ENCODE data around the gene ANKS3. TPM values are rescaled to one million over a fixed set of nuclear protein-coding genes. Genes with fewer than 3 reads are reported as not detected.
A peak's percentile ranks its signal among the peaks of the same experiment; 100 is the strongest.

The ANKS3 gene
- total RNA-seq, 1 donor from 2014 or later: 32.0 TPM

DNA sequence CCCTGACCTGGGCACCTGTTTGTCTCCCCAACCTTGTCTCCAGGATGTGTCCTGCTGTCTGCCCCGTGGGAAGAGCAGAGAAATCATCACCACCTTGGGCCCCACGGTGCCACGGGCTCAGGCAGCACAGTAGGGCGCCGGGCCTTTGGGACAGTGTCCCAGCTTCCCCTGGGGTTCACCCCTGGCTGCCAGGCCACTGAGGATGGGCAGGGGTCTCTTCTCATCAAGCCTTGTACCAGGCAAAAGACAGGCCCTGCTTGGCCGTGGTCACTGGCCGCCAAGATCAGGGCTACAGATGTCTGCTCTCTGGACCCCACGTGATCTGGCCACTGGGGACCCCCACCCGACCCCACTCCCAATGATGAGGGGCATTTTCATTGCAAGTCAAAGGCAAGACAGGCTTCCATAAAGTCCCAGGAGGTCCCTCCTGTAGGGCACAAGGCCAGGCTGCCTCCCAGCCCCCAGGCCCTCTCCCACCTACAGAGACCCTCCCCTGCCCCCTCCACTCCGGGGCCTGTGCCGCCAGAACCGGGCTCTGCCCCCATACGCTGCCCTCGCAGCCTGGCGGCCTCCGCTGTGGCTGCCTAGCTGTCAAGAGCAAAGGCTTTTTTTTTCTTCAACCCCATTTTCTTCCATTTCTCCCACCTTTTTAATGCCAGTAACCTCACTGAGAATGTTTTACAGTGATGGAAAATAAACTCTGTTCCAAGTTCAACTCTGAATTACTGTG lies 14.8 kb upstream of the ANKS3 start:
- no peaks in the 10 kb centered on the region for H3K9me3 Mint-ChIP-seq
- TF ChIP-seq, protein P1, sequence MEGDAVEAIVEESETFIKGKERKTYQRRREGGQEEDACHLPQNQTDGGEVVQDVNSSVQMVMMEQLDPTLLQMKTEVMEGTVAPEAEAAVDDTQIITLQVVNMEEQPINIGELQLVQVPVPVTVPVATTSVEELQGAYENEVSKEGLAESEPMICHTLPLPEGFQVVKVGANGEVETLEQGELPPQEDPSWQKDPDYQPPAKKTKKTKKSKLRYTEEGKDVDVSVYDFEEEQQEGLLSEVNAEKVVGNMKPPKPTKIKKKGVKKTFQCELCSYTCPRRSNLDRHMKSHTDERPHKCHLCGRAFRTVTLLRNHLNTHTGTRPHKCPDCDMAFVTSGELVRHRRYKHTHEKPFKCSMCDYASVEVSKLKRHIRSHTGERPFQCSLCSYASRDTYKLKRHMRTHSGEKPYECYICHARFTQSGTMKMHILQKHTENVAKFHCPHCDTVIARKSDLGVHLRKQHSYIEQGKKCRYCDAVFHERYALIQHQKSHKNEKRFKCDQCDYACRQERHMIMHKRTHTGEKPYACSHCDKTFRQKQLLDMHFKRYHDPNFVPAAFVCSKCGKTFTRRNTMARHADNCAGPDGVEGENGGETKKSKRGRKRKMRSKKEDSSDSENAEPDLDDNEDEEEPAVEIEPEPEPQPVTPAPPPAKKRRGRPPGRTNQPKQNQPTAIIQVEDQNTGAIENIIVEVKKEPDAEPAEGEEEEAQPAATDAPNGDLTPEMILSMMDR (conservative IDR thresholded peaks at IDR 0.05): no peak
- peak overlapping the region; percentile 78 for H3K27ac Mint-ChIP-seq (ENCODE audit: unreplicated experiment)
- no peaks in the 10 kb centered on the region for H3K27me3 Mint-ChIP-seq (ENCODE audit: low read depth)
- H3K36me3 Mint-ChIP-seq (ENCODE audit: low read depth): peaks cover 3% of the 10 kb centered on the region
- no peaks in the 10 kb centered on the region for H3K4me1 Mint-ChIP-seq
- DNase-seq (ENCODE audit: low read depth, low spot score): no peak
- no peak overlapping the region for H3K4me3 Mint-ChIP-seq

DNA sequence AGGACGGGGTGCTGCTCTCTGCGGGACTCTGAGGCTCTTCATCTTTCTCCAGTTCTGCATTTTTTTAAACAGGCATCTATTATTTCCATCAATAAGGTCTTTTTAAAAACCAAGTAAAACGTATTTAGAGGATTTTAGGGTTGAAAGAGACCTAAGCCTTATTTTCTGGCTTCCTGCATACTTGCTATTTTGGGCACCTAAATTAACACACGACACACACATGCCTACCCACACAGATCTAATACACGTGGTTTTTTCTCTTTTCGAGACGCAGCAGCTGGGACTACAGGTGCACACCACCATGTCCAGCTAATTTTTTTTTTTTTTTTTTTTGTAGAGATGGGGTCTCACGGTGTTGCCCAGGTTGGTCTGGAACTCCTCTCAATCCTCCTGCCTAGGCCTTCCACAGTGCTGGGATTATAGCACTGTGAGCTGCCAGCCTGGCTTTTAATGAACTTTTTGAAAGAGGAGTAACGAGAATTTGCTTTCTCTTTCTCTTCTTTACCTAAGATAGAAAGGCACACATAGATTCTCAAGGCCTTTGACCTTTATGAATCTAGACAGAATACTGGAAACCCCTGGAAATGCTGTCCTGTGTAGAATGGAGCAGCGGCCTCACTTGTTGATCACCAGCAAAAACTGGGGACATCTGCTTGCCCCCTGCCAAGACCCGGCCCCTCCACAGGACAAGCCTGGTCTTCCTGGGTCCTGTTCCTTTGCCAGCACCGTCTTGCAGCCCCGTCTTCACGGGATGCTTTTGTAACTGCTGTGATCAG lies 14.0 kb upstream of the ANKS3 start:
- TF ChIP-seq, protein P1 (conservative IDR thresholded peaks at IDR 0.05): no peak
- Mint-ChIP-seq H3K27me3 (ENCODE audit: low read depth) (no peaks in the 10 kb centered on the region), H3K36me3 (ENCODE audit: low read depth) (peaks cover under 1% of the 10 kb centered on the region), H3K9me3 (no peaks in the 10 kb centered on the region), H3K4me1 (no peaks in the 10 kb centered on the region), H3K27ac (ENCODE audit: unreplicated experiment) (no peak overlapping the region), H3K4me3 (no peak overlapping the region)
- DNase-seq (ENCODE audit: low read depth, low spot score): no peak

DNA sequence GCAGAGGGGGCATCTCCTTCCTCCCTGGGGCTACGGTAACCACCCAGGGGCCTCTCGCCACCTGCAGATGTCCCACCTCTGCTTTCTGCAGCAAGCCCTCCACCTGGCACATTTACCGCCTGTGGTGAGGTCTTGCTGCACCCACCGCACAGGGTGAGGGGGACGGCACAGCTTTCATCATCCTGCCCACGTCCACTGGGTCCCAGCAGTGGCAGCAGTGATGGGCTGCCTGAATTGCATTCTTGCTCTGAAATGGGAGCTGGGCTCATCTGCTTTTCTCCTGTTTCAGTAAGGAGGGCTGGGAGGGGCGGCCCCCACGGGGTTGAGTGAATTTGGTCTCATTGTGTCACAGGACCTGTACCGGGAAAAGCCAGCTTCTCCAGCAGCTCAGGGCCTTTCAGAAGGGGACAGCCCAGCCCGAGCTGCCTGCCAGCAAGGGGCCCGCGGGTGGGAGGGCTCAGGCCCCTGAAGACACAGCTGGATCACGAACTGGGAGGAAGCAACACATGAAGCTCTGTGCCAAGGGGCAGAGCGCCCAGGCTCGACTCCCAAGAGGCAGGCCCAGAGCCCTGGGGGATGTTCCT lies 13.0 kb upstream of the ANKS3 start:
- no peaks in the 10 kb centered on the region for H3K4me1 Mint-ChIP-seq
- peak overlapping the region; percentile 57 for H3K27ac Mint-ChIP-seq (ENCODE audit: unreplicated experiment)
- no peaks in the 10 kb centered on the region for H3K36me3 Mint-ChIP-seq (ENCODE audit: low read depth)
- H3K9me3 Mint-ChIP-seq: no peaks in the 10 kb centered on the region
- DNase-seq (ENCODE audit: low read depth, low spot score): no peak
- H3K4me3 Mint-ChIP-seq: no peak overlapping the region
- H3K27me3 Mint-ChIP-seq (ENCODE audit: low read depth): peaks cover 2% of the 10 kb centered on the region
- TF ChIP-seq, protein P1 (conservative IDR thresholded peaks at IDR 0.05): no peak

DNA sequence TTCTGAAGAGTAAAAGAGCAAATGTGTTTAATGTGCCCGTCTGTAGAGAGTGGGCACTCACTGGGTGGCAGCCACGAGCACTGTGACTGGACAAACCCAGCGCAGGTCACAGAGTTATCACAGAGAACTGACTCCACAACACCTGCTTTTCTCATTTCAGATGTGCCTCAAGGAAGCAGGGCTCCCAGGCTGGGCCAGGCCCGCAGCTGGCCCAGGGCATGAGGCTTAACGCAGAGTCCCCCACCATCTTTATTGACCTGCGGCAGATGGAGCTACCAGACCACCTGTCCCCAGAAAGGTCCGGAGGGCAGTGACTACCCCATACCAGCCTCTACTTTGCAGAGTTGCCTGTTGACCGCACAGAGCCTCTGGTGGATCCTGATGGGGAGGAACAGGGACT lies 12.1 kb upstream of the ANKS3 start:
- Mint-ChIP-seq H3K27me3 (ENCODE audit: low read depth) (peaks cover 2% of the 10 kb centered on the region), H3K4me3 (no peak overlapping the region), H3K36me3 (ENCODE audit: low read depth) (no peaks in the 10 kb centered on the region), H3K9me3 (no peaks in the 10 kb centered on the region), H3K27ac (ENCODE audit: unreplicated experiment) (no peak overlapping the region), H3K4me1 (no peaks in the 10 kb centered on the region)
- DNase-seq (ENCODE audit: low read depth, low spot score): no peak
- TF ChIP-seq, protein P1 (conservative IDR thresholded peaks at IDR 0.05): no peak

DNA sequence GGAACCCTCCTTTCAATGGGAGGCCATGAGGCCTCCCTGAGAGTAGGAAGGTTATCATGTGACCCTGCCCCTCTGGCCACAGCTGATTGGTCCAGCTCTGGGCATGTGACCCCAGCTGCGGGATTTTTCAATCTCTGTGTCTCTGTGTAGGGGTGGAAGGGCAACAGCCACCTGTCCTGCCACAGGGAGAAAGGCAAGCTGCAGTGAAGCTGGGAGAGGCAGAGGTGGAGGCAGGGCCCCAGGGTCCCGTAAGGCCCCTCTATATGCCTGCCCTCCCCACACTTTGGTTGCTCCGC lies 11.2 kb upstream of the ANKS3 start:
- H3K4me1 Mint-ChIP-seq: no peaks in the 10 kb centered on the region
- no peaks in the 10 kb centered on the region for H3K36me3 Mint-ChIP-seq (ENCODE audit: low read depth)
- peaks cover 2% of the 10 kb centered on the region for H3K27me3 Mint-ChIP-seq (ENCODE audit: low read depth)
- no peaks in the 10 kb centered on the region for H3K9me3 Mint-ChIP-seq
- TF ChIP-seq, protein P1 (conservative IDR thresholded peaks at IDR 0.05): no peak
- H3K4me3 Mint-ChIP-seq: no peak overlapping the region
- no peak for DNase-seq (ENCODE audit: low read depth, low spot score)
- no peak overlapping the region for H3K27ac Mint-ChIP-seq (ENCODE audit: unreplicated experiment)

Measured in neural crest cell (in vitro differentiated cells).